ENCODE results near the gene AMIGO2. TPM values are rescaled to one million over a fixed set of nuclear protein-coding genes. Genes with fewer than 3 reads are reported as not detected.

The AMIGO2 gene
- total and polyA plus RNA-seq, 2 experiments from 2014 or later, result 1.8 to 3.8 TPM

DNA sequence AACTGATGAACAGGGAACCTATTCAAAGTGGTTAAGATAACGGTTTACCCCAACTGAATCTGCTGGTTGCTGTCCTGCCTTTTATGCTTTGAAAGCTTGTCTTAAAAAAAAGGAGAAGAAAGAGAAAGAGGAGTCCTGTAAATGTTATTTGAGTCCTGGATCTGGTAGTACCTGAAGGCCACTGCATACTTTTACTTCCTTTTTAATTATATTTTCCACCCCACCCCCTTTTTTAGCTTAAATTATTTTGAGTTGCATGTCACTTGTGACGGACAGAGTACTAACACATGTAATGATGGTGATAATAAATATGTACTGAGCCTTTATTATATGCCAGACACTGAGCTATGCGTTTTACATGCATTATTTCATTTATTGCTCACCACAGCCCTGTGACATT lies 2.5 kb upstream of the AMIGO2 start:
- Histone ChIP-seq H3K79me2 (replicated peaks; ENCODE audit: insufficient read depth) (no peaks in the 10 kb centered on the region), H3K36me3 (ENCODE audit: insufficient read depth) (no peaks in the 10 kb centered on the region), H3K4me3 (no peak overlapping the region), H2AFZ (no peak overlapping the region), H3K4me1 (ENCODE audit: insufficient read depth) (peaks cover 44% of the 10 kb centered on the region), H4K20me1 (replicated peaks; ENCODE audit: insufficient read depth) (no peaks in the 10 kb centered on the region), H3K27ac (ENCODE audit: low read depth) (no peak overlapping the region), H3F3A (replicated peaks; ENCODE audit: low read depth) (no peaks in the 10 kb centered on the region), H3K4me2 (no peak overlapping the region), H3K9me2 (ENCODE audit: insufficient read depth) (no peaks in the 10 kb centered on the region), H3K27me3 (ENCODE audit: insufficient read depth) (peaks cover 34% of the 10 kb centered on the region)
- no peak overlapping the region for H3K4me3 Mint-ChIP-seq
- H3K27ac Mint-ChIP-seq, result no peak overlapping the region
- peaks cover 55% of the 10 kb centered on the region for H3K4me1 Mint-ChIP-seq
- H3K27me3 Mint-ChIP-seq (ENCODE audit: insufficient read depth, low read depth, poor library complexity), result peaks cover 21% of the 10 kb centered on the region
- H3K9me3 Mint-ChIP-seq, result no peaks in the 10 kb centered on the region
- H3K36me3 Mint-ChIP-seq (ENCODE audit: low read depth), result no peaks in the 10 kb centered on the region
- ATAC-seq (no peak), DNase-seq (ENCODE audit: low spot score) (no peak)
- TF ChIP-seq STAT1 (IDR thresholded peaks at IDR 0.05; ENCODE audit: unreplicated experiment) (no peak), EZH2phosphoT487 (IDR thresholded peaks at IDR 0.05; ENCODE audit: unreplicated experiment) (no peak), ZNF114 (CRISPR knock-in tag; IDR thresholded peaks at IDR 0.05) (no peak), NANOG (IDR thresholded peaks at IDR 0.05; ENCODE audit: borderline replicate concordance) (no peak), POLR2AphosphoS5 (IDR thresholded peaks at IDR 0.05; ENCODE audit: low read depth) (no peak), JUNB (IDR thresholded peaks at IDR 0.05; ENCODE audit: unreplicated experiment) (no peak), CREB1 (CRISPR knock-in tag; IDR thresholded peaks at IDR 0.05; ENCODE audit: low read depth) (no peak), ZNF331 (CRISPR knock-in tag; IDR thresholded peaks at IDR 0.05; ENCODE audit: low read depth) (no peak), EZH2 (IDR thresholded peaks at IDR 0.05; ENCODE audit: low read depth, unreplicated experiment) (no peak)
- TF ChIP-seq, protein P1, sequence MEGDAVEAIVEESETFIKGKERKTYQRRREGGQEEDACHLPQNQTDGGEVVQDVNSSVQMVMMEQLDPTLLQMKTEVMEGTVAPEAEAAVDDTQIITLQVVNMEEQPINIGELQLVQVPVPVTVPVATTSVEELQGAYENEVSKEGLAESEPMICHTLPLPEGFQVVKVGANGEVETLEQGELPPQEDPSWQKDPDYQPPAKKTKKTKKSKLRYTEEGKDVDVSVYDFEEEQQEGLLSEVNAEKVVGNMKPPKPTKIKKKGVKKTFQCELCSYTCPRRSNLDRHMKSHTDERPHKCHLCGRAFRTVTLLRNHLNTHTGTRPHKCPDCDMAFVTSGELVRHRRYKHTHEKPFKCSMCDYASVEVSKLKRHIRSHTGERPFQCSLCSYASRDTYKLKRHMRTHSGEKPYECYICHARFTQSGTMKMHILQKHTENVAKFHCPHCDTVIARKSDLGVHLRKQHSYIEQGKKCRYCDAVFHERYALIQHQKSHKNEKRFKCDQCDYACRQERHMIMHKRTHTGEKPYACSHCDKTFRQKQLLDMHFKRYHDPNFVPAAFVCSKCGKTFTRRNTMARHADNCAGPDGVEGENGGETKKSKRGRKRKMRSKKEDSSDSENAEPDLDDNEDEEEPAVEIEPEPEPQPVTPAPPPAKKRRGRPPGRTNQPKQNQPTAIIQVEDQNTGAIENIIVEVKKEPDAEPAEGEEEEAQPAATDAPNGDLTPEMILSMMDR (conservative IDR thresholded peaks at IDR 0.05; ENCODE audit: low read depth in 2 of 2), result no peak
- TF ChIP-seq, protein P2, sequence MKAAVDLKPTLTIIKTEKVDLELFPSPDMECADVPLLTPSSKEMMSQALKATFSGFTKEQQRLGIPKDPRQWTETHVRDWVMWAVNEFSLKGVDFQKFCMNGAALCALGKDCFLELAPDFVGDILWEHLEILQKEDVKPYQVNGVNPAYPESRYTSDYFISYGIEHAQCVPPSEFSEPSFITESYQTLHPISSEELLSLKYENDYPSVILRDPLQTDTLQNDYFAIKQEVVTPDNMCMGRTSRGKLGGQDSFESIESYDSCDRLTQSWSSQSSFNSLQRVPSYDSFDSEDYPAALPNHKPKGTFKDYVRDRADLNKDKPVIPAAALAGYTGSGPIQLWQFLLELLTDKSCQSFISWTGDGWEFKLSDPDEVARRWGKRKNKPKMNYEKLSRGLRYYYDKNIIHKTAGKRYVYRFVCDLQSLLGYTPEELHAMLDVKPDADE (IDR thresholded peaks at IDR 0.05), result no peak
- TF ChIP-seq, protein P3, sequence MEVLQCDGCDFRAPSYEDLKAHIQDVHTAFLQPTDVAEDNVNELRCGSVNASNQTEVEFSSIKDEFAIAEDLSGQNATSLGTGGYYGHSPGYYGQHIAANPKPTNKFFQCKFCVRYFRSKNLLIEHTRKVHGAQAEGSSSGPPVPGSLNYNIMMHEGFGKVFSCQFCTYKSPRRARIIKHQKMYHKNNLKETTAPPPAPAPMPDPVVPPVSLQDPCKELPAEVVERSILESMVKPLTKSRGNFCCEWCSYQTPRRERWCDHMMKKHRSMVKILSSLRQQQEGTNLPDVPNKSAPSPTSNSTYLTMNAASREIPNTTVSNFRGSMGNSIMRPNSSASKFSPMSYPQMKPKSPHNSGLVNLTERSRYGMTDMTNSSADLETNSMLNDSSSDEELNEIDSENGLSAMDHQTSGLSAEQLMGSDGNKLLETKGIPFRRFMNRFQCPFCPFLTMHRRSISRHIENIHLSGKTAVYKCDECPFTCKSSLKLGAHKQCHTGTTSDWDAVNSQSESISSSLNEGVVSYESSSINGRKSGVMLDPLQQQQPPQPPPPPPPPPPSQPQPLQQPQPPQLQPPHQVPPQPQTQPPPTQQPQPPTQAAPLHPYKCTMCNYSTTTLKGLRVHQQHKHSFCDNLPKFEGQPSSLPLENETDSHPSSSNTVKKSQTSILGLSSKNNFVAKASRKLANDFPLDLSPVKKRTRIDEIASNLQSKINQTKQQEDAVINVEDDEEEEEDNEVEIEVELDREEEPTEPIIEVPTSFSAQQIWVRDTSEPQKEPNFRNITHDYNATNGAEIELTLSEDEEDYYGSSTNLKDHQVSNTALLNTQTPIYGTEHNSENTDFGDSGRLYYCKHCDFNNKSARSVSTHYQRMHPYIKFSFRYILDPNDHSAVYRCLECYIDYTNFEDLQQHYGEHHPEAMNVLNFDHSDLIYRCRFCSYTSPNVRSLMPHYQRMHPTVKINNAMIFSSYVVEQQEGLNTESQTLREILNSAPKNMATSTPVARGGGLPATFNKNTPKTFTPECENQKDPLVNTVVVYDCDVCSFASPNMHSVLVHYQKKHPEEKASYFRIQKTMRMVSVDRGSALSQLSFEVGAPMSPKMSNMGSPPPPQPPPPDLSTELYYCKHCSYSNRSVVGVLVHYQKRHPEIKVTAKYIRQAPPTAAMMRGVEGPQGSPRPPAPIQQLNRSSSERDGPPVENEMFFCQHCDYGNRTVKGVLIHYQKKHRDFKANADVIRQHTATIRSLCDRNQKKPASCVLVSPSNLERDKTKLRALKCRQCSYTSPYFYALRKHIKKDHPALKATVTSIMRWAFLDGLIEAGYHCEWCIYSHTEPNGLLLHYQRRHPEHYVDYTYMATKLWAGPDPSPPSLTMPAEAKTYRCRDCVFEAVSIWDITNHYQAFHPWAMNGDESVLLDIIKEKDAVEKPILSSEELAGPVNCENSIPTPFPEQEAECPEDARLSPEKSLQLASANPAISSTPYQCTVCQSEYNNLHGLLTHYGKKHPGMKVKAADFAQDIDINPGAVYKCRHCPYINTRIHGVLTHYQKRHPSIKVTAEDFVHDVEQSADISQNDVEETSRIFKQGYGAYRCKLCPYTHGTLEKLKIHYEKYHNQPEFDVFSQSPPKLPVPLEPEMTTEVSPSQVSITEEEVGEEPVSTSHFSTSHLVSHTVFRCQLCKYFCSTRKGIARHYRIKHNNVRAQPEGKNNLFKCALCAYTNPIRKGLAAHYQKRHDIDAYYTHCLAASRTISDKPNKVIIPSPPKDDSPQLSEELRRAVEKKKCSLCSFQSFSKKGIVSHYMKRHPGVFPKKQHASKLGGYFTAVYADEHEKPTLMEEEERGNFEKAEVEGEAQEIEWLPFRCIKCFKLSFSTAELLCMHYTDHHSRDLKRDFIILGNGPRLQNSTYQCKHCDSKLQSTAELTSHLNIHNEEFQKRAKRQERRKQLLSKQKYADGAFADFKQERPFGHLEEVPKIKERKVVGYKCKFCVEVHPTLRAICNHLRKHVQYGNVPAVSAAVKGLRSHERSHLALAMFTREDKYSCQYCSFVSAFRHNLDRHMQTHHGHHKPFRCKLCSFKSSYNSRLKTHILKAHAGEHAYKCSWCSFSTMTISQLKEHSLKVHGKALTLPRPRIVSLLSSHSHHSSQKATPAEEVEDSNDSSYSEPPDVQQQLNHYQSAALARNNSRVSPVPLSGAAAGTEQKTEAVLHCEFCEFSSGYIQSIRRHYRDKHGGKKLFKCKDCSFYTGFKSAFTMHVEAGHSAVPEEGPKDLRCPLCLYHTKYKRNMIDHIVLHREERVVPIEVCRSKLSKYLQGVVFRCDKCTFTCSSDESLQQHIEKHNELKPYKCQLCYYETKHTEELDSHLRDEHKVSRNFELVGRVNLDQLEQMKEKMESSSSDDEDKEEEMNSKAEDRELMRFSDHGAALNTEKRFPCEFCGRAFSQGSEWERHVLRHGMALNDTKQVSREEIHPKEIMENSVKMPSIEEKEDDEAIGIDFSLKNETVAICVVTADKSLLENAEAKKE (CRISPR knock-in tag; IDR thresholded peaks at IDR 0.05), result no peak
- TF ChIP-seq, protein P4, sequence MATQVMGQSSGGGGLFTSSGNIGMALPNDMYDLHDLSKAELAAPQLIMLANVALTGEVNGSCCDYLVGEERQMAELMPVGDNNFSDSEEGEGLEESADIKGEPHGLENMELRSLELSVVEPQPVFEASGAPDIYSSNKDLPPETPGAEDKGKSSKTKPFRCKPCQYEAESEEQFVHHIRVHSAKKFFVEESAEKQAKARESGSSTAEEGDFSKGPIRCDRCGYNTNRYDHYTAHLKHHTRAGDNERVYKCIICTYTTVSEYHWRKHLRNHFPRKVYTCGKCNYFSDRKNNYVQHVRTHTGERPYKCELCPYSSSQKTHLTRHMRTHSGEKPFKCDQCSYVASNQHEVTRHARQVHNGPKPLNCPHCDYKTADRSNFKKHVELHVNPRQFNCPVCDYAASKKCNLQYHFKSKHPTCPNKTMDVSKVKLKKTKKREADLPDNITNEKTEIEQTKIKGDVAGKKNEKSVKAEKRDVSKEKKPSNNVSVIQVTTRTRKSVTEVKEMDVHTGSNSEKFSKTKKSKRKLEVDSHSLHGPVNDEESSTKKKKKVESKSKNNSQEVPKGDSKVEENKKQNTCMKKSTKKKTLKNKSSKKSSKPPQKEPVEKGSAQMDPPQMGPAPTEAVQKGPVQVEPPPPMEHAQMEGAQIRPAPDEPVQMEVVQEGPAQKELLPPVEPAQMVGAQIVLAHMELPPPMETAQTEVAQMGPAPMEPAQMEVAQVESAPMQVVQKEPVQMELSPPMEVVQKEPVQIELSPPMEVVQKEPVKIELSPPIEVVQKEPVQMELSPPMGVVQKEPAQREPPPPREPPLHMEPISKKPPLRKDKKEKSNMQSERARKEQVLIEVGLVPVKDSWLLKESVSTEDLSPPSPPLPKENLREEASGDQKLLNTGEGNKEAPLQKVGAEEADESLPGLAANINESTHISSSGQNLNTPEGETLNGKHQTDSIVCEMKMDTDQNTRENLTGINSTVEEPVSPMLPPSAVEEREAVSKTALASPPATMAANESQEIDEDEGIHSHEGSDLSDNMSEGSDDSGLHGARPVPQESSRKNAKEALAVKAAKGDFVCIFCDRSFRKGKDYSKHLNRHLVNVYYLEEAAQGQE (IDR thresholded peaks at IDR 0.05; ENCODE audit: unreplicated experiment), result no peak
